Caco-2 (cell line): ENCODE data around the gene AGTPBP1. TPM values are rescaled to one million over a fixed set of nuclear protein-coding genes. Genes with fewer than 3 reads are reported as not detected.

Experiments
- BruUV-seq: library from RNA; stranded (reverse); fragments of 400-500 nt; replicated peaks from 2 replicates; lab custom pipeline; 2021; lab: Mats Ljungman, UMichigan
- CTCF ChIA-PET: fragments of 300-600 bp; sonication (Branson Sonifier 250); formaldehyde crosslinking; loops from one replicate; lab custom pipeline; 2022; ENCODE audit warnings: antibody characterized with exemption; lab: Charles Lee
- POLR2A ChIA-PET: fragments of 300-600 bp; sonication (Branson Sonifier 250); formaldehyde crosslinking; loops from one replicate; lab custom pipeline; 2022; ENCODE audit warnings: antibody characterized with exemption; lab: Charles Lee
- DNase-seq, 2 experiments: peaks; one replicate each; pipeline versions ENCODE4 v3.0.0 to v3.0.0-alpha.2; 2020 to 2022
- H3K27me3 ChIP-seq: replicated peaks from 2 replicates; pipeline ENCODE4 v1.6.0; 2011; ENCODE audit warnings: low read length; ENCODE audit not compliant: control insufficient read depth, insufficient read depth
- H3K36me3 ChIP-seq: 2 replicates; pipeline ENCODE4 v1.5.1; 2011; ENCODE audit warnings: low read length; ENCODE audit not compliant: control insufficient read depth, insufficient read depth
- H3K4me1 ChIP-seq: fragments of 250-450 bp; sonication (Bioruptor Pico); 2 replicates; pipeline ENCODE4 v1.5.1; 2020; ENCODE audit warnings: mild to moderate bottlenecking
- H3K4me3 ChIP-seq: 2 replicates; pipeline ENCODE4 v1.5.1; 2011; ENCODE audit warnings: low read depth, mild to moderate bottlenecking, control low read depth, low read length
- H3K9me3 ChIP-seq: fragments of 250-450 bp; sonication (Bioruptor Pico); 2 replicates; pipeline ENCODE4 v1.5.1; 2020; ENCODE audit warnings: mild to moderate bottlenecking, moderate library complexity
- H3K27ac Mint-ChIP-seq: one replicate; pipeline ENCODE4 v1.8.0; 2022; ENCODE audit warnings: mixed read lengths; ENCODE audit not compliant: unreplicated experiment
- H3K27me3 Mint-ChIP-seq: one replicate; pipeline ENCODE4 v1.8.0; 2022; ENCODE audit warnings: mixed read lengths; ENCODE audit not compliant: insufficient read depth, unreplicated experiment
- H3K36me3 Mint-ChIP-seq: one replicate; pipeline ENCODE4 v1.8.0; 2022; ENCODE audit warnings: mild to moderate bottlenecking, mixed read lengths; ENCODE audit not compliant: insufficient read depth, unreplicated experiment
- H3K4me1 Mint-ChIP-seq: one replicate; pipeline ENCODE4 v1.8.0; 2022; ENCODE audit warnings: low read depth, mixed read lengths; ENCODE audit not compliant: unreplicated experiment
- H3K4me3 Mint-ChIP-seq: one replicate; pipeline ENCODE4 v1.8.0; 2022; ENCODE audit warnings: mild to moderate bottlenecking, moderate library complexity, mixed read lengths; ENCODE audit not compliant: unreplicated experiment
- H3K9me3 Mint-ChIP-seq: one replicate; pipeline ENCODE4 v1.8.0; 2022; ENCODE audit warnings: mixed read lengths; ENCODE audit not compliant: unreplicated experiment
- intact Hi-C: fragments of 100-400 bp; cut with micrococcal nuclease; formaldehyde crosslinking; loops from one replicate; pipeline ENCODE4 v1.10.0; 2022; ENCODE audit not compliant: unreplicated experiment
- total RNA-seq: library from RNA; stranded (reverse); gene quantifications from 2 replicates; pipeline ENCODE4 v1.2.3, GENCODE V29; 2022
- TF ChIP-seq, protein P1 (sequence below), 2 experiments: fragments of 200-600 bp in 1 of 2; IDR thresholded peaks; 1 replicate in 1 of 2; 2 replicates in 1 of 2; pipeline versions ENCODE4 v1.5.1 to v1.8.0; 2011 to 2022; ENCODE audit warnings: antibody characterized with exemption in 1 of 2, control low read depth in 1 of 2, inconsistent platforms in 1 of 2, low read depth in 1 of 2, low read length in 1 of 2, mild to moderate bottlenecking in 1 of 2, moderate library complexity in 1 of 2; ENCODE audit not compliant: insufficient read depth in 1 of 2, severe bottlenecking in 1 of 2, unreplicated experiment in 1 of 2

AGTPBP1 gene
- total RNA-seq, 1 experiment from 2014 or later: 14.0 TPM

DNA sequence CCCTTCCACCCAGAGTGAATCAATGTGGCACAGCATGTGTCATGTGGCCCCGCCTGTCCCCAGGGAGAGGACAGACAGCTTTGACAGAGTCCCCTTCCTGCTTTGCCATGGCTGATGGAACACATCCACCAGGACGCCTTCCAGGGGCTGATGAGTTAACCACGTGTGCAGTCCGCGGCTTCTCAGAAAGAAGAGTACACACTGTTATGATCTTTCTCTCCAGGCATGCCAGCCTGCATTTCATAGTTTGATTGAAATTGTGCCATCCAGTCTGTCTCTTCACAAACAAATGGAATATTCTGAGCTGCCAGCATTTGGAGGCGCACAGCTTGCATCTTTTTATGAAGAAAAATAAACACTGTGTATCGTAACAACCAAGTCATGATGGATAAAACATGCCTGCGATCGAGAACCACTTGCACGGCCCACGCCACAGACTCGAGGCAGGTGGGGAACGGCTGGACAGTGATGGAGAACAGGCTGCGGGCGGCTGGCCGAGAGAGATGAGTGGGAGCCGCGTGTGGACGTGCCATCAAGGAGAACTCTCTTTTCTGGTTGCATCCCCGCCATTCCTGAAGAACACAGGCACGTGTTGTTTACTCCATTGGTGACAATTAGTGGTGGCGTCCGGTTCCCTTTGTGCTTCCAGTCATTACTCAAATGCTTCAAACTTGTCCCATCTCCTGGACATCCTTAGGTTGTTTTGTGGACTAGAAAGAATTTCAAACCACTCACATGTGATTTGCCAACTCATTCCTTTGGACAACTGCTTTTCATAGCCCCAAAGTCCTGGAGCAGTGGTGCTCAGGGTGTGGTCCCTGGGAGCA lies 220.2 kb downstream of the AGTPBP1 start:
- no peaks in the 10 kb centered on the region for H3K4me1 ChIP-seq
- TF ChIP-seq, protein P1, sequence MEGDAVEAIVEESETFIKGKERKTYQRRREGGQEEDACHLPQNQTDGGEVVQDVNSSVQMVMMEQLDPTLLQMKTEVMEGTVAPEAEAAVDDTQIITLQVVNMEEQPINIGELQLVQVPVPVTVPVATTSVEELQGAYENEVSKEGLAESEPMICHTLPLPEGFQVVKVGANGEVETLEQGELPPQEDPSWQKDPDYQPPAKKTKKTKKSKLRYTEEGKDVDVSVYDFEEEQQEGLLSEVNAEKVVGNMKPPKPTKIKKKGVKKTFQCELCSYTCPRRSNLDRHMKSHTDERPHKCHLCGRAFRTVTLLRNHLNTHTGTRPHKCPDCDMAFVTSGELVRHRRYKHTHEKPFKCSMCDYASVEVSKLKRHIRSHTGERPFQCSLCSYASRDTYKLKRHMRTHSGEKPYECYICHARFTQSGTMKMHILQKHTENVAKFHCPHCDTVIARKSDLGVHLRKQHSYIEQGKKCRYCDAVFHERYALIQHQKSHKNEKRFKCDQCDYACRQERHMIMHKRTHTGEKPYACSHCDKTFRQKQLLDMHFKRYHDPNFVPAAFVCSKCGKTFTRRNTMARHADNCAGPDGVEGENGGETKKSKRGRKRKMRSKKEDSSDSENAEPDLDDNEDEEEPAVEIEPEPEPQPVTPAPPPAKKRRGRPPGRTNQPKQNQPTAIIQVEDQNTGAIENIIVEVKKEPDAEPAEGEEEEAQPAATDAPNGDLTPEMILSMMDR (IDR thresholded peaks at IDR 0.05; ENCODE audit: insufficient read depth in 1 of 2, low read depth in 1 of 2, low read length in 1 of 2, severe bottlenecking in 1 of 2, unreplicated experiment in 1 of 2): no peak
- CTCF ChIA-PET: no interaction called here
- H3K9me3 ChIP-seq: no peaks in the 10 kb centered on the region
- no peak overlapping the region for H3K4me3 Mint-ChIP-seq
- no peak overlapping the region for H3K27ac Mint-ChIP-seq
- no peaks in the 10 kb centered on the region for H3K9me3 Mint-ChIP-seq
- POLR2A ChIA-PET: no interaction called here
- no peaks in the 10 kb centered on the region for H3K4me1 Mint-ChIP-seq
- no peaks in the 10 kb centered on the region for H3K36me3 Mint-ChIP-seq
- intact Hi-C loops: no loop called here
- no peaks in the 10 kb centered on the region; the same call in 1 of the 2 replicates for H3K27me3 ChIP-seq
- no TSS peak for BruUV-seq
- H3K4me3 ChIP-seq: no peak overlapping the region
- H3K27me3 Mint-ChIP-seq: no peaks in the 10 kb centered on the region
- H3K36me3 ChIP-seq: no peaks in the 10 kb centered on the region
- DNase-seq: no peak

DNA sequence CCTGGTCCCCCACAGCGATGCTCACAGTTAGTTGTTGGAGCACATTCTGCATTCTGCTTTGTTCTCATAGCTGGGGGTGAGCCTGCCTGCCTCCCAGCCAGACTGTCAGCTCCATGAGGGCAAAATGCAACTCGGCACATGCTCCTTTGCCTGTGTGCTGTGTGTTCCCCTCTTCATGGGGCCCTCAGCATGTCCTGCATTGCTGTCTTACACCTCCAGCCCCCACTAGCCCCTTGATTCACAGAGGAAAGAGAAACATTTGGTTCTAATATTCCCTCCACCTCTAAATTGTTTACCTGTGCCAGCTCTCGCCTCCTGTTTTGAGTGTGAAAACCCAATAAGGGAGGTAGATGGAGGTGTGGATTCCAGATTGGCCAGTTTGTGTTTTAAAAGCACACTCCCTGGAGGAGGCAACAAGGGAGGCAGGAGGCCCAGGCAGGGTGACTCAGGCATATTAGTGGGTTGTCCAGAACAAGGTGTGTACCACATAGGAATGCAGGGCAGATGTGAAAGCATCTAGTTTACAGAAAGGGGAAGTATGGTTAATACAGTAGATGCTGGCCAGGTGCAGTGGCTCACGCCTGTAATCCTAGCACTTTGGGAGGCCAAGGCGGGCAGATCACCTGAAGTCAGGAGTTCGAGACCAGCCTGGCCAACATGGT lies 224.6 kb downstream of the AGTPBP1 start:
- POLR2A ChIA-PET: no interaction called here
- Mint-ChIP-seq H3K4me3 (no peak overlapping the region), H3K9me3 (no peaks in the 10 kb centered on the region), H3K4me1 (no peaks in the 10 kb centered on the region), H3K27me3 (no peaks in the 10 kb centered on the region), H3K36me3 (no peaks in the 10 kb centered on the region), H3K27ac (no peak overlapping the region)
- Histone ChIP-seq H3K36me3 (no peaks in the 10 kb centered on the region), H3K4me1 (no peaks in the 10 kb centered on the region), H3K9me3 (no peaks in the 10 kb centered on the region), H3K27me3 (no peaks in the 10 kb centered on the region), H3K4me3 (no peak overlapping the region)
- intact Hi-C loops: no loop called here
- BruUV-seq: no TSS peak
- no peak for DNase-seq
- CTCF ChIA-PET: no interaction called here
- TF ChIP-seq, protein P1 (IDR thresholded peaks at IDR 0.05; ENCODE audit: insufficient read depth in 1 of 2, low read depth in 1 of 2, low read length in 1 of 2, severe bottlenecking in 1 of 2, unreplicated experiment in 1 of 2): no peak

DNA sequence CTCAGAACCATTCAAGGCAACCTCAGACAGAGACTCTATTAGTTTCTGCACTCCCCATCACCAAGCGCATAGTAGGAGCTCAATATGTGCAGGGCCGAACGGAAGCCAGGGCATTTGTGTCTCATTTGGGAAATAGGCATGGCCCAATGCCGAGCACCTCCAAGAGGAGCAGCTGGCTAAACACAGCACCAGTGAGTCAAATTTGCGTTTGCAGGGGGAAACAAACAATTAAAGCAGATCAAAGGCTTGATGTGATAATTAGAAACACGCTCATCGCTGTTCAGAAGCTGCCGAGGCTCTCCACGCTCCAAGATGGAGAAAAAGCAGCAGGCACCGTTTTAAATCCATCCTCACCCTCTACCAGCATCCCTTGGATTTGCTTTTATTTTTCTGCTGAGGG lies 225.3 kb downstream of the AGTPBP1 start:
- no peaks in the 10 kb centered on the region for H3K36me3 Mint-ChIP-seq
- ChIA-PET POLR2A (no interaction called here), CTCF (no interaction called here)
- Histone ChIP-seq H3K36me3 (no peaks in the 10 kb centered on the region), H3K9me3 (no peaks in the 10 kb centered on the region), H3K4me3 (no peak overlapping the region), H3K4me1 (no peaks in the 10 kb centered on the region), H3K27me3 (no peaks in the 10 kb centered on the region)
- H3K27ac Mint-ChIP-seq: no peak overlapping the region
- BruUV-seq: no TSS peak
- no peak overlapping the region for H3K4me3 Mint-ChIP-seq
- no peaks in the 10 kb centered on the region for H3K9me3 Mint-ChIP-seq
- TF ChIP-seq, protein P1 (IDR thresholded peaks at IDR 0.05; ENCODE audit: insufficient read depth in 1 of 2, low read depth in 1 of 2, low read length in 1 of 2, severe bottlenecking in 1 of 2, unreplicated experiment in 1 of 2): no peak
- no peaks in the 10 kb centered on the region for H3K4me1 Mint-ChIP-seq
- DNase-seq: no peak
- intact Hi-C loops: no loop called here
- no peaks in the 10 kb centered on the region for H3K27me3 Mint-ChIP-seq
